ENCODE results near the gene TOB1. TPM values are rescaled to one million over a fixed set of nuclear protein-coding genes. Genes with fewer than 3 reads are reported as not detected.

TOB1 gene
- total RNA-seq, 1 experiment from 2014 or later = 86.0 TPM

DNA sequence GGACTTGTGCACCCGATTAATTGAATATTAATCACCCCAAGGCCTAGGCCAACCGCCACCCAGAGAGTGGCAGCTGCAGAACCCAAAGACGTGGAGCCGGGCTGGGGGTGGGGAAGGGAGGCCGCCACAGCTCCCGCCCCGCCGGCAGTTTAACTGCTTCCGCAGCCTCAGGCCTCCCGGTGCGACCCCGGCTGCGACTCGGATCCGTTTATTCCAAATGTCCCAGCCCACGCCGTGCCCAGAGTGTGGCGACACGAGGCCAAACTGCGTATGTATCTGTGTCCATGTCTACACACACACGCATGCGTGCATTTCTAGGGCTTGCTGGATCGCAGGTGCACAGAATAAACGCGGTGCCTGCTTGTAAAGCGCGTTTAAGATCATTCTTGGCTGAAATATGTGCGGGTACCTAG is 802 bp upstream of the TOB1 start:
- Histone ChIP-seq H3K27ac (ENCODE audit: low read depth, low read length) (peak overlapping the region; percentile 89), H3K79me2 (ENCODE audit: insufficient read depth, low read length) (peaks cover 36% of the 10 kb centered on the region), H3K36me3 (ENCODE audit: control insufficient read depth in 1 of 2, insufficient read depth in 2 of 2, low read length in 2 of 2) (peaks cover 11 to 13% of the 10 kb centered on the region in 2 experiments), H3K9me2 (ENCODE audit: insufficient read depth) (no peaks in the 10 kb centered on the region), H3K27me3 (ENCODE audit: insufficient read depth, low read length) (no peaks in the 10 kb centered on the region), H3K4me2 (ENCODE audit: low read length) (peak overlapping the region; percentile 93), H4K20me1 (ENCODE audit: insufficient read depth) (peaks cover 23% of the 10 kb centered on the region), H2AFZ (ENCODE audit: low read depth, low read length, poor library complexity, severe bottlenecking) (peak overlapping the region; percentile 17), H3K4me1 (ENCODE audit: control insufficient read depth in 1 of 2, insufficient read depth in 2 of 2, low read length in 2 of 2) (peaks cover 17 to 36% of the 10 kb centered on the region in 2 experiments), H3K9ac (ENCODE audit: low read length) (peak overlapping the region; percentile 86), H3K9me3 (ENCODE audit: control insufficient read depth in 1 of 2, insufficient read depth in 1 of 2, low read depth in 1 of 2, low read length in 2 of 2) (no peaks in the 10 kb centered on the region), H3K4me3 (replicated peaks in 1 of 2; ENCODE audit: low read depth in 1 of 2, low read length in 2 of 2) (peak overlapping the region; percentile 70 to 77)
- no TSS peak for BruUV-seq (replicated peaks)
- peak; percentile 35 for ATAC-seq
- POLR2A ChIA-PET = interaction anchor here (1.0 to 6.1 kb wide), 25 partner anchors 10 to 362 kb away, joined by 3 to 89 read pairs (median 10); partner anchors contain the start of gene NME2
- TF ChIP-seq POLR2A (IDR thresholded peaks at IDR 0.05; ENCODE audit: borderline replicate concordance, extremely low read depth, insufficient read depth, insufficient read length) = no peak
- no peak for TF ChIP-seq EZH2 (IDR thresholded peaks at IDR 0.05)
- peak; percentile 1 for TF ChIP-seq YY1 (IDR thresholded peaks at IDR 0.05; ENCODE audit: extremely low read depth, insufficient replicate concordance, low read depth, low read length)
- TF ChIP-seq SRF (IDR thresholded peaks at IDR 0.05; ENCODE audit: low read depth) = no peak
- no peak for TF ChIP-seq JUND (IDR thresholded peaks at IDR 0.05)
- TF ChIP-seq, protein P1, sequence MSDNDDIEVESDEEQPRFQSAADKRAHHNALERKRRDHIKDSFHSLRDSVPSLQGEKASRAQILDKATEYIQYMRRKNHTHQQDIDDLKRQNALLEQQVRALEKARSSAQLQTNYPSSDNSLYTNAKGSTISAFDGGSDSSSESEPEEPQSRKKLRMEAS (IDR thresholded peaks at IDR 0.05) = peak; percentile 85
- TF ChIP-seq SIN3A (IDR thresholded peaks at IDR 0.05; ENCODE audit: low read depth) = peak; percentile 81; the same call in 1 of the 2 replicates
- no peak for TF ChIP-seq EZH2phosphoT487 (IDR thresholded peaks at IDR 0.05; ENCODE audit: borderline replicate concordance)
- peak; percentile 46; the same call in 1 of the 2 replicates for TF ChIP-seq POLR2AphosphoS5 (IDR thresholded peaks at IDR 0.05; ENCODE audit: low read depth, low read length)
- no peak for TF ChIP-seq FOSL1 (IDR thresholded peaks at IDR 0.05; ENCODE audit: low read depth)
- no peak for TF ChIP-seq ZNF274 (IDR thresholded peaks at IDR 0.05; ENCODE audit: low read depth, low read length)
- TF ChIP-seq ELF1 (IDR thresholded peaks at IDR 0.05; ENCODE audit: borderline replicate concordance, low read depth) = no peak
- peak; percentile 19; the same call in 1 of the 2 replicates for TF ChIP-seq CBX3 (IDR thresholded peaks at IDR 0.05; ENCODE audit: low read depth)
- CTCF ChIA-PET = interaction anchor here (0.7 to 2.4 kb wide), 11 partner anchors 8 to 388 kb away, joined by 3 to 20 read pairs (median 4); partner anchors contain the start of gene NME1
- no peak for DNase-seq (ENCODE audit: low read depth, low spot score)
- intact Hi-C loops (cut with micrococcal nuclease) = loop anchor here (2.0 to 10.0 kb wide), 3 partner anchors 232 to 285 kb away; partner anchors contain the start of genes ABCC3, NME1 and SPAG9
- RAD21 ChIA-PET (ENCODE audit: low non-redundant PET in 1 of 2, low total read pairs in 2 of 2, uncharacterized antibody in 2 of 2, unreplicated experiment in 2 of 2) = interaction anchor here in 1 of 2 experiments (1.2 to 1.4 kb wide), 2 partner anchors 78 to 83 kb away, joined by 4 read pairs; no protein-coding TSS in a partner anchor
